Stimulated activated CD8-positive, alpha-beta memory T cell treated with anti-CD3 and anti-CD28 coated beads, Interleukin-4, amount 100 ng/mL, for 1 hour (primary cell): ENCODE data around the gene RAET1L.
"Not testable (repeated sequence)": the region's sequence is repeated elsewhere in the genome, so short reads cannot be mapped to it uniquely, and the experiment has no call there.

Experiments
- DNase-seq, 2 donors: peaks; one replicate each; pipeline ENCODE4 v3.0.0-alpha.2; 2020; ENCODE audit warnings: low read depth in 2 of 2, low spot score in 1 of 2

RAET1L gene

DNA sequence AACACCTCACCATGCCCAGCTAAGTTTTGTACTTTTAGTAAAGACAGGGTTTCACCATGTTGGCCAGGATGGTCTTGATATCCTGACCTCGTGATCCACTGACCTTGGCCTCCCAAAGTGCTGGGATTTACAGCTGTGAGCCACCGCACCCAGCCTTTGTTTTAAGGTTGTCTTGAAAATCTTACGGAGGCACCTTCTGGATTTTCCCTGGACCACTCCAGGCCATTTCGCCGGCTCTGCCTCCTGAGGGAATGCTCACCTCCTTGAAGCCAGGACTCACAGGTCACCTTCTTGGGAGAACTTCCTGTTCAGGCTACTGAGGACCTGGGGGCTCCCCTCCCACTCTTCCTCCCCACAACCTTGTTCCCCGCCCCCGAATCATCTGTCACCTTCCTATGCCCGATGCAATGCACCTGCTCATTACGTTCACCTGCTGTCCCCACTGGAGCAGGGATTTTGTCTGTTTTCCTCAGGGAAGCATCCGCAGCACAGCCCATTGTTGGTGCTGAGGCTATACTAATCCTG is 19.4 kb upstream of the RAET1L start:
- no peak for DNase-seq

DNA sequence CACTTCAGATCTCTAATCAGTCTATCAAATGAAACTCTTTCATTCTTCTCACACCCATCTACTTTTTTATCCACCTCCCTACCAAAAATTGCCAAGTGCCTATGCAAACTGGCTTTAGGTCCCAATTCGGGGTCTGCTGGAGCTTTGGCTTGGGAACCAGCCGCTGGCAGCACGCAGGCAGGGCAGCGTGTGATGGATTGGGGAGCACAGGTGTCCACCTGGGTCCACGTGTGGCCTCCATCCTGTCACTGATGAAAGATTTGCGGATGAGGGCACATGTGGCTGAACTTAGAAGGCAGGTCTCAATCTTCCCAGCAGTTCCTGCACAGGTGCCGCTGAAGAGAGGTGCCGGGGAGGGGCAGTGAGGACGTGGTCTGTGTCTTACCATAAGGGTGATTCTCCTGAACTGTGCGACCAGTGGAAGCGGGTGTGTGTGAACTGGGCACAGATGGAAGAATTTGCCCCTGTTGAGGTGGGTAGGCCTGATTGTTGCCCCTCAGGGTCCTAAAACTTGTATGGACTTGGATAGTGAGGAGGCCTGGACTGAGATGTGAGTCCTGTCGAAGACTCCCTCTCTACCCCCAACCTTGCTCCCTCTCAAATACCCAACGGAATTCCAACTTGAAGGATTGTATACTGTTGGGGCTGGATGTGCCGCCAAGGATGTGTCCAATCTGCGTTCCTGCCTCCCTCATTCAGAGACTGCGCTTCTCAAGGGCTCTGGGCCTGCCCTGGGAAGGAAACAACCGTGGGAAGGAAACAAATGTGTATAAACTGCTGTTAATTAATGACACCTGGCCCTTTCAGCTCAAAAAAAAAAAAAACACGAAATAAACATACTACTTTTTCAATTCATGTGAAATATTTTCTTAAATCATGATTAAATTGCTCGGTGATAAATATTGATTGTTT is 18.4 kb upstream of the RAET1L start:
- no peak for DNase-seq

- DNase-seq = no peak
These were observed 17.8 kb upstream of the RAET1L start for GRCh38 chr6:150043096-150043495.

DNA sequence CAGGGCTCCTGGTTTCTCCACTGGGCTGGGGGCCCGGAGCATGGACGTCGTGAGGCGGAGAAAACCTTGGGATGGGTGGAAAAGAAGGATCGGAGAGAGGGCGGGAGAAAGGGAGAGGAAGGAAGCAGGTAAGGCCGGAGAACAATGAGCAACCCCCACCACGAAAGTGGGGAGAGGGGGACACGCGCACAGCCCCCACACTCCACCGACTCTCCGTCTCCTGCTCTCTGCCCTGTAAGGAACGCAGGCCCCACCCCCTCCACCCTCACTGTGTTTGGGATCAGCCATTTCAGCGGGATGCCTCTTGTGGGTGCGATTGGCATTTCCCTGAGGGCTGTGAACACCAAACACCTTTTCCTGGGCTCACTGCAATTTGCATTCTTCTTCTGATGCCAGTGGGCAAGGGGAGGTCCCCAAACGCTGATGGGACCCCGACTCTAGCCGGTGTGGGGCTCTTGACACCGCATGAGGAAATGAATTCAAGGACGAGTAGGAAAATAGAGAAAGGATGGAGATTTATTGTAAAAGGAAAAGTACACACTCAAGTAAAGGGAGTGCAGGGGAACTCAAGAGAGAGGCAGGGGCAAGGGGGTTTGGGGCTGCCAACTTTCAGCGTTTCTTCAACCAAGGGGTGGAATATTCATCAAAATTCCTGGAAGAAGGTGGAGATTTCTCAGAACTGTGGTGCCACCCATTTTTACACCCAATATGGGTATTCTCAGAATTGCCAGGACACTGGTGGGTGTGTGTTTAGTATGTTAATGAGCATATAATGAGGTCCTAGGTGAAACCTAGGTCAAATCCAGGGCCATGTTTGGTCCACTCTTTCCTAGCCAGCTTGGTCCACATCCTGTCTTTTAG is 13.1 kb upstream of the RAET1L start:
- no peak for DNase-seq

DNA sequence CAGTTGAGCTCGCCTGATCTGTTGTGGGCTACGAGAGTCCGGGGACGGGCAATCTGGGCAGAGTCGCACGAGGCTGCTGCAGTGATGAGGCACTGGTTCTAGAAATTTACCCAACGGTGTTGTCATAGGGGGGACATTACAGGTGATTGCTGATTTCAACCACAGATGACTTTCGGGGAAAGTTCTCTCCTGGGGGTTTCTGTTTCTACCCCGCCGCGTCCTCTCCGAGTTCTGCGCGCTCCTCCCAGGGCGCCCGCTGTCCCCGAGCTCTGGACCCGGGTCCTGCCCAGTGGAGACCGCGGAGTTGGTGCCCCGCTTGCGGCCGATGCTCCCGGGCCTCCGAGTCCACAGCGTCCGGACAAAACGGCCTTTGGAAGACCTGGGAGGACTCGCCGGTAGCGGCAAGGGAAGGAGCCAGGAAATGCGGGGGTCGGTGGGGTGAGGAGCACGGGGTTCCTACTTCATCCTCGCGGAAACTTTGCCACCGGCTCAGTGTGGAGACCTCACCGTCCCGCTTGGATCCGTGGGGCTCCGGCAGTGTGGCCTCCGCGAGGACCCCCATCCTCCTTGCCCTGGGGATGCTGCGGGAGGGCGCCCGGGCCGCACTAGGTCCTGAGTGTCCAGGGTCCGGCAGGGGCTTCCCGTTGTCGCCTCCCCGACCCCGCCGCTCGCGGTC is 12.3 kb upstream of the RAET1L start:
- no peak for DNase-seq

DNA sequence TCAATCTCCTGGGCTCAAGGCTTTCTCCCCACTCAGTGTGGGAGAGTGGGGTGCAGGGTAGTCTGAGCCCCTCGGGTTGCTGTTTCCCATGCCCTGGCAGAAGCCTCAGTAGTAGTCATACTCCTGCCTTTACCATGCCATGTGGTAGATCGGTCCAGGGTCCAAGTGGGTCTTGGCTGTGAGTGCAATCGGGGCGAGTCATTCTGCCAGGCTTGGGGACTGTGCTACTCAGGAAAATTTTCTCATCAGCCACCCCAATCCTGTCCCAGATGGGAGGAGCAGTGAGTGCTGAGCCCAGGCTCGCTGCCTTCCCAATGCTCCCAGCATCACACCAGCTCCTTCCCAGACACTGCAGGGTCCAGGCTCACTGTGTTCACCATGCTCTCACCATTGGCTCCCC is 10.7 kb upstream of the RAET1L start:
- no peak for DNase-seq

DNA sequence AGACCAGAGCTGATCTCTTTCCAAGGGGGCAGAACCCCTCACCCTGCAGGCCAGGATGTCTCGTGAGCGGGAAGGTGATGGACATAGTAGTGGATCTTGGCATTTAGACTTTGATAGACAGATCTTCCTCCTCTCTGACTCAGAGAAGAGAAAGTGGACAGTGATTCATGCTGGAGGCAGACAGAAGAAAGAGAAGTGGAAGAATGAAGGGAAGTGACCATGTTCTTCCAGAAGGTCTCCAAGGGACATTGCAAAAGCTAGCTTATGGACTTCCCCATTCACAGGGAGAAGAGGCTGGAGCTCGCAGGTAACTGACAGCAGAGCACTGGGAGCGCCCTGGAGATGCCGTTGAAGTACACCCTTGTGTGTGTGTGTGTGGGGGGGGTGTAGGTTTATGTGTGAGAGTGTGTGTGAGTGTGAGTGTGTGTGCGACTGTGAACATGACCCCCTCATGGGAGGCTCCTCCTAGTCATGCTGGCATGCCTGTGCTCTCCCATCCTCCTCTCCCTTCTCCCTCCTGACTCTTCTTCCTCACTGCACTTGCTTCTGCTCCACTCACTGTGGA is 8.0 kb upstream of the RAET1L start:
- DNase-seq = no peak

- DNase-seq = no peak
These were observed 7.3 kb upstream of the RAET1L start for GRCh38 chr6:150032598-150032997.

DNA sequence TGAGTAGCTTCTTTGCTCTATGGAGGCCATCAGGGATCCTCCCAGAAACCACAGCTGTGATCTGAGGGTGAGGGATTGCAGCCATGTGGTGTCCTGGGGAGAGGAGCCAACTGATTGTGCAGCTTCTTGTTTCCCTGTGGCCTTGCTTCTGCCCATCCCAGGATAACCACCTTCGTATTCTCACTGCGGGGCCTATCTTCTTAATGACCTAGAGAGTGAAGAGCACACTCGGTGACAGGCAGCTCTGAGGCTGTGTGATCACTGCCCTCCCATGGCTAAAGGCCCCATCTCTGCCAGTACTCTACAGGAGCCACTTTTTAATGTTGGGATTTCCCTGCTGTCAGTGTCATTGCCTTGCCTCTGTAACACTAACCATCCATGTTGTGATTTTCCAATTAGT is 5.3 kb upstream of the RAET1L start:
- DNase-seq = no peak

DNA sequence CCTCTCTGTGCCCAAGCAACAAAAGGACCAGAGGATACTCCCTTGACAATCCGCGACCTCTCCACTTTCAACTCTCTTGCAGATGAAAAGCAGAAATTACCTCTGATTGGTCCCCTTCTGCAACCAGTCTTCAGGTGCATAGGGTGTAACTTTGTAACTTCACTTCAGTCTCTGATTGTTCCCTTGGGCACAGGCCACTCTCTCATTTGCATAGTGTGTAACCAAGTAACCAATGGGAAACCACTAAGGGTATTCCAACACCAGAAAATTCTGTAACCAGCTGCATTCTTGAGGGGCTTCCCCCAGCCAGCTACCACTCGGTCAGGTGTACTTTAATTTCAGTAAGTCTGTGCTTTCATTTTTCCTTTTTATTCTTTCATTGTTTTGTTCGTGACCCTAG is 4.4 kb upstream of the RAET1L start:
- no peak for DNase-seq

GRCh38 chr6:150029276-150029675 is 3.9 kb upstream of the RAET1L start:
- DNase-seq = no peak

DNA sequence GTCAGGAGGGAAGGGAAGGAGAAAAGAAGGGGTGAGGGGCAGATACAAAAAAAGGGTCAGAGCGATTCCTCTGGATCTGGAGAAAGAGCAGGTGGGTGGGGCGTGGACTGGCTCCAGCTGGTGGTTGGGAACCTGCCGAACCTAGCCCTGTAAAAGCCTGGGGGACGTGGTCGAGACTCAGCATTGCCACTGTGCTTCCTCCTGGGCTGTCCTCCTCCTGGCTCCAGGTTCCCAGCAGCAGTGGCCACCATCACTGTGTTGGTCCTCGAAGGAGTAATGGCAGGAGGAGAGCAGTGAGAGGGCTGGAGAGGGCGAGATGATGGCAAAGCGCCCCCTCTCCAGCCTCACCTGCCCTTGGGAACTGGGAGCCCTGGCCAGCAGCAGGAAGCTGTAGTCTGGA is 3.5 kb upstream of the RAET1L start:
- no peak for DNase-seq

GRCh38 chr6:150027806-150028565 is 2.7 kb upstream of the RAET1L start:
- DNase-seq = no peak

DNA sequence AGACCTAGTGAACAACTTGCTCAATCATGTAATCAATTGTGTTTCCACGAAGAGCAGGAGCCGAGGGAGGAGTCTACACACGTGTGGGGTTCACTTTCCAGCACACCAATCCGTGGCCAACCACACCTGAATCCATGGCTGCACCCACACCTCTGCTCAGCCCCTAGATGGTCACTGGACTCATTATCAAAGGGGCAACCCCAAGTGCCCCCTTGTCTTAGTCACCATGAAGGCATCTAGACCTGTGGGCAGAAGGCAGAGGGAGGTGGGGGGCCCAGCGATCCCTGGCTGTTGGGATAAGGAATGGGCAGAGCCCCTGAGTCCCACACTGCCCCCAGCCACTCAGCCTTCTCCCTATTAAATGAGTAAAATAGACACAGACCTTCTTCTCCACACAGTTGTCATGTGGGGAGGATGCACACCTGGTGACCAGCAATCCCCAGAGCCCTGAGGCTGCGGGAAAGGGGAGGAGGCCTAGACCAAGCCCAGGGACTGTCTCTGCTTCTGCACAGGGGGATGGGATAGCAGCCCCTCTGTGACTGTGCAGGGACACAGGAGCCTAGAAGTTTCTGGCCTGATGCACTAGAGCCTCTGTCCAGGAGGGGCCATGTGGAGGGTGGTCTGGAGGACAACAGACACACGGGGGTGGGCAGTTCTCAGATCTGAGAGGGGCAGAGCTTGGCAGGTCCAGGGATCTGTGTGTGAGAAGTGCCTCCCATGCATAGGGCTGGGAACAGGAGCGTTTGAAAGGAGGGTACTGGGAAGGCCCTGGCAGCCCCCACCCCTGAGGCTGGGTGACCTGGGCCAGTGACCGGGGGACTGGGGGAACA is 1.9 kb upstream of the RAET1L start:
- no peak for DNase-seq

- no peak for DNase-seq
These were observed 631 bp downstream of the RAET1L start for GRCh38 chr6:150024646-150025155.

DNA sequence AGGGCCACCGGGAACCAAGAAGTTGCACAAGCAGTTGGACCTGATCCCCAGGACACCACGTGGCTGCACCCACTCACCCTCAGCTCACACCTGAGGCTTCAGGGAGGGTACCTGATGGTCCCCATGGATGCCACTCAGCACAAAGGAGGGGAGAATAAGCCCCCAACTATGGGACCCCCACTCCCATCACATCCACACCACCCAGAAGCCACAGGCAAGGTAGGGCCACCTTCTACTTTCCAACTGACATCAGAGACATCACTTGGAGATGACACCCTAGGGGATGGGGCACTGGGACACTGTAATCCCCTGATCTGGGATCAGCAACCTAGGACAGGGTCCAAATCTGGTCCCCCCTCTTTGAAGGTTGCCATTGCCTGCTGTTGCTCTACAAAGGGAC is 1.3 kb downstream of the RAET1L start:
- not testable (repeated sequence) for DNase-seq

DNA sequence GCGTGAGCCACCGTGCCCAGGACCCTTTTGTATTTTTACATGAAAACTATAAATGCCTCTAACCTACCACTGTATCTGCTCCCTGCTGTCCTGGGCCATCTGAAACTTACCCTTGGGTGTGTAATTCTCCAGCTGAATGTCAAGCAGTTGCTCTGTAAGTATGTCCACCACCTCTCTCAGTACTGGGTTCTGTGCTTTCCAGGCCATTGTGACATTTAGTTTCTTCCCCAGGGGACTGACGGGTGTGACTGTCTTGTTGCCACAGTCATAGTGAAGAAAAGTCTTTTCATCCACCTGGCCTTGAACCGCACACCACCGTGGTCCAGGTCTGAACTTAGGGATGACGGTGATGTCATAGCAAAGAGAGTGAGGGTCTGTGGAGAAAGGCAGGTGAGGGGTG is 3.5 kb downstream of the RAET1L start:
- not testable (repeated sequence) for DNase-seq

- no peak for DNase-seq
These were observed 6.3 kb downstream of the RAET1L start for GRCh38 chr6:150018846-150019580.

- not testable (repeated sequence) for DNase-seq
These were observed 8.2 kb downstream of the RAET1L start for GRCh38 chr6:150017186-150017521.
